Stimulated activated CD8-positive, alpha-beta memory T cell treated with anti-CD3 and anti-CD28 coated beads, Interleukin-15, amount 100 ng/mL, for 48 hours (primary cell): Measurements from ENCODE around the gene PAQR4.

Experiments used
- DNase-seq, 2 donors: peaks; one replicate each; pipeline ENCODE4 v3.0.0-alpha.2; 2020; ENCODE audit warnings: low read depth in 2 of 2

The PAQR4 gene

GRCh38 chr16:3021449-3022207 is 52.5 kb downstream of the PAQR4 start:
- peak; percentile 84 to 88 for DNase-seq

DNA sequence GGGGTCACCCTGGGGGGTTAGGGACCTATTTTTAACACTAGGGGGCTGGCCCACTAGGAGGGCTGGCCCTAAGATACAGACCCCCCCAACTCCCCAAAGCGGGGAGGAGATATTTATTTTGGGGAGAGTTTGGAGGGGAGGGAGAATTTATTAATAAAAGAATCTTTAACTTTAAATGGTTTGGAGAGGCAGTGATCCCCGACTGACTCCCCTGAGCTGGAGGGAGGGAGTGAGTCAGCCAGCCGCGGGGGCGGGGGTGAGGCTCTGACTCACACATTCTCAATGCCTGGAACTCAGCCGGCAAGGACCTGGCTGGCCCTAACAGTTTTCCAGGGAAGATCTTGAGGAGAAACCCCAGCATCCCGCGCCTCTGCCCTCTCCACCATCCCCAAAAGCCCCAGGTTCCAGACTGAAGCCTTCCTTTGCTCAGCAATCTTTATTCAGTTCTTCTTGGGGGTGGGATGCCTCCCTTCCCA is 53.1 kb downstream of the PAQR4 start:
- DNase-seq: peak; percentile 86 to 88

GRCh38 chr16:3022684-3023414 is 53.7 kb downstream of the PAQR4 start:
- DNase-seq: no peak
